ENCODE measurements around the gene LRMDA.
A peak's percentile ranks its signal among the peaks of the same experiment; 100 is the strongest.

LRMDA gene

DNA sequence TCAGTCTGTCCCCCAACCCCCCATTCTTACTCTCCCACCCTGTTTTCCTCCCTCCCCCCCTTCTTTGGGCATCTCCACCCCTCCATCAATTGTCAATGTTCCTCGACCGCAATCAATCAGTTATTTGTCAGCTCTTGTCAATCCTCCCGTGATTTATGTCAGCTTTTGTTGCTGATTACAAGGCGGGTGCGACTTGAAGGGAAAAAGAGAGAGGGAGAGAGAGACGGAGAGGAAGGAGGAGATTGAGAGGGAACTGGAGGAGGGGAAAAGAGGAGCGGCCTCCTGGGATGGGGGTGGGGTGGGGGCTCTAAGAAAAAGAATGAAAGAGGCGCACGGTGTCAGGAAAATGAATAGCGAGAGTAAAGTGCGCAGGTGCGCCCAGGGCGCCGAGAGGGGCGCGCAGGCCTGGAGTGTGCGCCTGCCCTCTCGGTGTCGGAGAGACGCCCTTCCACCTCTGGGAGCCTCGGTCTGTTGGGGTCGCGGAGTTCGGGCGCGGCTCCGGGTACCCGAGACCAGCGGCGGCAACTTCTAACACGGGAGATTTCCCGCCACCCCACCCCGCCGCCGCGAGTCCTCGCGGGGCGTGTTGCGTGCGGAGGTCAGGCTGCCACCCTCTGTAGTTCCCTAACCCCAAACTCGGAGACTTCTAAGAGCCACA, 28.8 kb upstream of the LRMDA start:
- DNase-seq (ENCODE audit: low spot score) = peak; percentile 52

DNA sequence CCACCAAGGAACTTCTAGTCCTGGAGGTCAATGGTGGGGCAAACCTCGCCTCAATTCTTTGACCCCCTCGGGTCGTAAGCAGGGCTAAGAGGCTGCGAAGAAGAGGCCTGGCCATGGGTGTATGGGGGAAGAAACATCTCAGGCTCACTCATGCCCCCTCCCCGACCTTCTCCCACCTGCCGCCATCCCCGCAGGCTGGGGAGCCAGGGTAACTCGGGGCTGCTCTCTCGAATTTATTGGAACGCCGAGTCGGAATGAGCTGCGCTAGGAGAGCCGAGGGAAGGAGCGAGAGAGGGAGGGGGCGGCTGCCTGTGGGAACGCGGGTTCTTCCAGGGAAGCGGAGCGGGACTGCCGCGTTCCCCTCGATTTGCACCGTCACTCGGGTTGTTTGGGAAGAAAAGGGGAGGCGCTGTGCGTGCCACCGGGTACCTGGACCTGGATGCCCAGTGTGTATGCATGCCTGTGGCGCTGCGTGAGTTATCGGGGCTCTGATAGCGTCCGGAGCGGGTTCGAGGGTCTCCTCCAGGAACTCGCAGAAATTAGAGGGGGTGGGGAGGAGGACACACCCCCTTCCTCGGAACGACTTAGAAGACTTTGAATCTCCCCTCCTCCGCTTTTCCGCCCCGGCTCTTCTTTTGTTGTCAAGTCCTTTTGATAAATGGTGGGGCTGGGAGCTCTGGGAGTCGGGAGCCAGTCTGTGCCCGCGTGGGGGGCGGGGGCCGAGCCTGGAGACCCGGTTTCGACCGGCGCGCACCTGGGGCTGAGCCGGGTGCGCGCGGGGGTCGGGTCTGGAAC, 28.1 kb upstream of the LRMDA start:
- peak; percentile 25 for DNase-seq (ENCODE audit: low spot score)

GRCh38 chr10:75403939-75404814, 27.2 kb upstream of the LRMDA start:
- peak; percentile 66 for DNase-seq (ENCODE audit: low spot score)

GRCh38 chr10:75404815-75405597, 26.4 kb upstream of the LRMDA start:
- no peak for DNase-seq (ENCODE audit: low spot score)

DNA sequence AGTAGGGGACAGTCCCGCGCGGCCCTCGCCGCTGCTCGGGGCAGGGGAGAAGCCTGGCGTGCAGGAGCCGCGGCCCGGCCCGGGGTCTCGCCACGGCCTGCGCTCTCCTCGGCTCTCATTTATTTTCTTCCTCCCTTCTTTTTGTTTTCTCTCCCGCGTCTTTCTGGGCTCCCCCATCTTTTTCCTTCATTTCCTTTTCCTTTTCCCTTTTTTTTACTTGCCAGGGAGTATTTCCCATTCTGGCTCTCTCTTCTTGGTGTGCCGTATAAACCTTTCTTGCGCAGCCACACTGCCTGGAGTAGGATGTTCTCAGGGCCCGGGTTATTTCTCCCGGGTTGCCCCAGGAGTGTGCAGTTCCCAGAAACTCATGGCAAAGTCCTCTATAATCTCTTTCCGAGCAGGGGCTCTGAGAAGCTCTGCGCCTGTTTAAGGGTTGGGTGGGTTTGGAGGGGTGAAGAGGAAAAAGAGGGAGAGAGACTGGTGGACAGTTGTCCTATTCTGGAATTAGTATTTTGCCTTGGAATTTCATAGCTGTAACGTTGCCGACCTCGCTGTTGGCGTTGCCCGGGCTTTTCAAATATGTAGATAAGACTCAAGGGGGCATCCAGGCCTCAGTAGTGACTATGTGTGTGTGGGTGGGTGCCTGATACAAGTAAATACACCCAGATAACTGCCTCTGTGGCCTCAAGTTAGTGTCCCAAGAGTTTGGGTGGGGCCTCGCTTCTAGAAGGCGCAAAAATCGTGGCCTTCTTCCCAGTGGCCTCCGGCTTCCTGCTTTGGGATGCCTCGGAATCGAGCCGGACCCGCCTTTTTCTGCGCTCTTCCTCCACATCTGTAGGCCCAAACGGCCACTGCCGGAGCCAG, 25.6 kb upstream of the LRMDA start:
- DNase-seq (ENCODE audit: low spot score) = no peak

GRCh38 chr10:75406462-75407223, 24.8 kb upstream of the LRMDA start:
- DNase-seq (ENCODE audit: low spot score) = no peak

DNA sequence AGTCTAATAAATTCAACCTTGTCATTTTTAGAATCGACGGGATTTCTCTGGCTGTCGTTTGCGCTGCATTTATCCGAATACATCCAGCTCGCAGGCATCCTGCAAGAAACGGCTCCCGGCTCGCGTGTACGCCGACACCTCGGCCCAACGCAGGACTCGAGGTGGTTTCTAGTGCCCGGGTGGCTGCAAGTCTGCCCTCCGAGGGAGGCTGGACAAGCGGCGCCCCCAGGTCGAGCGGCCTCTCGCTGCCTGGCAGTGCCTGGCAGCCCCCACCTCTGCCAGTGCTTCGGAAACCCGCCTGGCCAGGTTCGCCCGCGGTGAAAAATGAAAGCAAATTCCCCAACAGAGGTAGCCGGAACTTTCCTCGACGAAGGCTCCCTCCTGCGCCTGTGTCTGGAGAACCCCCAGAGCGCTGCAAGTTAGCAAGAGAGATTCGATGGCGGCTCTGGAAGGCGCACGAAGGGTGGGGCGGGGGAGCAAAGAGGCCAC, 24.2 kb upstream of the LRMDA start:
- no peak for DNase-seq (ENCODE audit: low spot score)

GRCh38 chr10:75407713-75408508, 23.5 kb upstream of the LRMDA start:
- DNase-seq (ENCODE audit: low spot score) = no peak

DNA sequence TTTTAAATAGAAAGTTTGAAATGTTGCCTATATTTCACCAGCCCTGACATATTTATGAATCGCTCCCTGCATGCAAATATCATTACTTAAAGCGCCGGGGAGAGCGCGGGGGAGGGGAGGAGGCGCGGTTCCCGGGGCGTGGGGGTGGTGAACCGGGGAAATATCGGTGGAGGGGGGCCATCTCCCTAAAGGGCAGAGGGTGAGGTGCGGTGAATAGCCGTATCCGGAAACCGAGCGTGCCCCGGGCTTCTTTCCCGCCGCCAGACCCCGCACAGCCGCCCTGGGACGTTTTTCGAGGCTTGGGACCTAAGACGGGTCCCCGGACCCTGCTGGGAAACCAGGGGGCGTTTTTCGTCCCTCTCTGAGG, 22.9 kb upstream of the LRMDA start:
- no peak for DNase-seq (ENCODE audit: low spot score)

DNA sequence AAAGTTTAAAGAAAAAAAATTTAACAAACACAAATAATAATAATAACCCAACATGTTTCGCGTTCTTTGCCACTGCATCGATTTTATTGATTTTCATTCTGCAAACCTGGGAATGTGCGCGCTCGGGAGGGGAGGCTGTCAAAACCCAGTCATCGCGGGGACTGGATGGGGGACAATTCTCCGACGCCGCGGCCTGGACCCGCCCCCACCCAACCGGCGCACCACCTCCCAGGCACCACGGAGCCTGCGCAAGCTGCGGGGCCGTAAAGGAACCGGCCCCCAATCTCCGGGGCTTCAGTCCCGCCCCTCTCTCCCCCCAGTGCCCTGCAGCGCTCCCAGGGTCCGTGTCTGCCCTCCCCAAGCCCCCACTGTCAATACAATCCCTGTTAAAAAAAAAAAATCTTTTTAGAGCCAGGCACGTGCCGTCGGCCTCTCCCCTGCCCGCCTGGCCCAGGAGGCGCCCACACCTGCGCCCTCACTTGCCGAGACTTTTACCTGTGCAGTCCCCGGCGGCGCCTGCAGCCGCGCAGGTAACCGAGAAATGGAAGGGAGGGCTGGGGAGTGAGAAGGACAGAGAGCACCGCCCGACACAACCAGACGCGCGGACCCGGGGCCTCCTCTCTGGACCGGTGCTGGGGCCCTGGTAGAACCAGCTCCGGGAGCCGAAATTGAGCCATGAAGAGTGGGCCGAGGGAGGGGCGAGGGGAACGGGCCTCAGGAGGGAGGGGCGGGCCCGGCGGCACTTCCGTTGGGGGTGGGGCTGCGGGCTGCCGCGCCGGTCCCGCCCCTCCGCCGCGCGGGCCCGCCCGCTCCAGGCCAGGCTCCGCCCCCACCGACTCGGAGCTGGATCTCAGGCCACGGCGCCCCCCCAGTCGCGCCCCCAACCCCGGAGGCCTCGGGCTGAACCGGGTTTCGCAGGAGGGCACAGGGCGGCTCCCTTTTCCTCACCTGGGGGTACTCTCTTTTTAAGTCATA, 22.2 kb upstream of the LRMDA start:
- DNase-seq (ENCODE audit: low spot score) = peak; percentile 72

DNA sequence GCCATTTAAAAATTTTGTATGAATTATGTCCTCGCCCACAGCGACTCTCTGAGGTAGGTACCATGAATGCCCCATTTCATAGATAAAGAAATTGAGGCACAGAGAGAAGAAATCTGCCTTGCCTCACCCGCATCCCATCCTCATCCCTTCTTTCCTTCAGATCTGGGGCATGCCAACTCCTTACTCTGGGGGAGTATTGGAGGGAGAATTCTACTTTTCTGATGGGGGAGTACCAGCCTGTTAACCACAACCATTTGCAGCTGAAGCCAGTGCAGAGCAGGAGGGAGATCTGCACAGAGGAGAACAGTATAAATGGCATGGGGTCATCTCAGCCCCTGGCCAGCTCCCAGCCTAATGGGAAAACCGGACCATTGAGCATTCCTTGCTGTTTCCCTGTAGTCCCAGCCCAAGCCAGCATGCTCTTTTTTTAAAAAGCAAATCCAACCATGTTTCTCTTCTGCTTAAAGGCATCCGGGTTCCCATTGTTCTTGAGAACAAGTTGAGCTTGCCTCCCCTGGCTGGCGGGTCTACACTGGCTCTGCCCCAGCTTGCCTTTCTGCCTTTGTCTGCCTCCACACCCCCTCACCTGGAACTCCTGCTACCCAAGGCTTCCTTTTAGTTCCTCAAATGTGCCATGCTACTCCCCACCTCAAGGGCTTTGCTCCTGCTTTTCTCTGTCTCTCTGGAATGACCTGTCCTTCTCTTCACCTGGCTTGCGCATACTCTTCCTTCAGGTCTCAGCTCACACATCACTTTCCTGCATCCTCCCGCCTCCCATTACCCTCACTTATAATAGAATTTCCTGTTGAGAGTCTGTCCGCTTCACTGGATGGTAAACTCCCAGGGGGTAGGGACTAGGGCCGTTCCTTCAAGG, 21.1 kb upstream of the LRMDA start:
- no peak for DNase-seq (ENCODE audit: low spot score)

GRCh38 chr10:75414527-75414926, 16.9 kb upstream of the LRMDA start:
- no peak for DNase-seq (ENCODE audit: low spot score)

GRCh38 chr10:75417522-75417927, 13.9 kb upstream of the LRMDA start:
- DNase-seq (ENCODE audit: low spot score) = no peak

DNA sequence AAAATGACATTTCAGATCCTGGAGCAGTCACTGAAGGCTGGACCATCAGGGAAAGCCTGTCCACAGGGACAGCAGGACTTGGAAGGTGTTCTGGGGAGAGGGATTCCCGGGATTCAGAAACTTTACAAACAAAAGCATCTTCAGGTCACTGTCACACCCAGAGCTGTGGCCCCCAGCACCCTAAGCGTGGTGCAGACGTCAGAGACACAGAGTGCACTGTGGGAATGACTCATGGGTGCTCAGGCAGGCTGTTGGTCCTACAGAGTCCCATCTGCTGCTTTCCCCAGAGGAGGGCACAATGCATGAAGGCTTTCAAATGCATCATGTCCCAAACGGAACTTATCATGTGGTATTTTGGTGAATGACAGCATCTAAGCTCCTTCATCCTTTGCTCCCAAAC, 13.1 kb upstream of the LRMDA start:
- no peak for DNase-seq (ENCODE audit: low spot score)

DNA sequence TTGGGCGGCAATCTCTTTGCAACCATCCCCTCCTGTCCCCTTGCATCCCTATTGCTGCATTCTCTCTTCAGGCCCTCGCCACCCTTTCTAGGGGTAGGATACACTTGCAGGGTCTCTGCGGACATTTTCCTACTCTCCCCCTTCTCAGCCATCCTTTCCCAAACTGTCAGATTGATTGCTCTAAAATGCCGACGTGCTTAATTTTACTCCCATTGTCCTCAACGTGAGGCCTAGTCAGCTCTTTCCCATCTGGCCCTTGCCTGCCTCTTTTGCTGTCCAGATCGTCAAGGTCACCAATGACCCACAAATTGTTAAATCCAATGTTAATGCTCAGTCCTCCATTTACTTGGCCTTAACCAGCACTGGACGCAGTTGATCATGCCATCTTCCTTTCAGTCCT, 12.7 kb upstream of the LRMDA start:
- DNase-seq (ENCODE audit: low spot score) = no peak

- no peak for DNase-seq (ENCODE audit: low spot score)
Measured at GRCh38 chr10:75422913-75423312, 8.5 kb upstream of the LRMDA start.

DNA sequence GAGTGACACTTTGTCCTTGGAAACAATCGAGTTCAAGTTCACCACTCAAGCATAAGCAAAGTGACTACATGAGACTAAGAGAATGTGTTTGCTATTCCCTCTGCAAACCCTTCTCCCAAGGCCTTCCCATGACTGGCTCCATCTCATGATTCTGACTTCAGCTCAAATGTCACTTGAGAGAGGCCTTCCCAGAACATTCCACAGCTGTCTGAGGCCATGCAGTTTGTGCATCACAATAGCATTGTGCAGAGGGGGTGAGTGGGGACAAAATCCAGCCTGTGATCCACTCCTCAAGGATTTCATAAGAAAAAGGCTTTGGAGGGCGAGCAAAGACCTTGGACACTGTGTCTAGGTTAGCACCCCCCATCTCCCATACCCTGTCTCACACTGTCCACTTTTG, 6.9 kb upstream of the LRMDA start:
- DNase-seq (ENCODE audit: low spot score) = no peak
